ENCODE results near the gene INCA1.

DNA sequence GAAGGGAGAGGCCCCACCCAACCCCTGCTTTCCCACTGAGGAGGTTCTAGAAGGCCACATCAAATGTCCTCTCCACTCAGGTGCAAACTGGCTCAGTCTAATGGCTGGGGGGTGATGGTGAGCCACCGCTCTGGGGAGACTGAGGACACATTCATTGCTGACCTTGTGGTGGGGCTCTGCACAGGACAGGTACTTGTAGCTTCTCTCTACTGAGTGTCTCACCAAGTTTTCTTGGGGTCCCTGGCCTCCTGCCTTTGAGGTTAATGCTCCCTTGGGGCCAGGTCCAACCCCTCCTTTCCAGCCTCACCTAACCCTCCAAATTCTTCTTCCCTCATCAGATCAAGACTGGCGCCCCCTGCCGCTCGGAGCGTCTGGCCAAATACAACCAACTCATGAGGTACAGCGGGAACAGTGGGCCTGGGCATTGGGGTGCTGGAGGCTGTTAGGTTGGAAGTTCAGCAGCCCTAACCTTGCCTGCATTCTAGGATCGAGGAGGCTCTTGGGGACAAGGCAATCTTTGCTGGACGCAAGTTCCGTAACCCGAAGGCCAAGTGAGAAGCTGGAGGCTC lies 40.7 kb downstream of the INCA1 start:
- TF ChIP-seq, protein P1, sequence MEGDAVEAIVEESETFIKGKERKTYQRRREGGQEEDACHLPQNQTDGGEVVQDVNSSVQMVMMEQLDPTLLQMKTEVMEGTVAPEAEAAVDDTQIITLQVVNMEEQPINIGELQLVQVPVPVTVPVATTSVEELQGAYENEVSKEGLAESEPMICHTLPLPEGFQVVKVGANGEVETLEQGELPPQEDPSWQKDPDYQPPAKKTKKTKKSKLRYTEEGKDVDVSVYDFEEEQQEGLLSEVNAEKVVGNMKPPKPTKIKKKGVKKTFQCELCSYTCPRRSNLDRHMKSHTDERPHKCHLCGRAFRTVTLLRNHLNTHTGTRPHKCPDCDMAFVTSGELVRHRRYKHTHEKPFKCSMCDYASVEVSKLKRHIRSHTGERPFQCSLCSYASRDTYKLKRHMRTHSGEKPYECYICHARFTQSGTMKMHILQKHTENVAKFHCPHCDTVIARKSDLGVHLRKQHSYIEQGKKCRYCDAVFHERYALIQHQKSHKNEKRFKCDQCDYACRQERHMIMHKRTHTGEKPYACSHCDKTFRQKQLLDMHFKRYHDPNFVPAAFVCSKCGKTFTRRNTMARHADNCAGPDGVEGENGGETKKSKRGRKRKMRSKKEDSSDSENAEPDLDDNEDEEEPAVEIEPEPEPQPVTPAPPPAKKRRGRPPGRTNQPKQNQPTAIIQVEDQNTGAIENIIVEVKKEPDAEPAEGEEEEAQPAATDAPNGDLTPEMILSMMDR (IDR thresholded peaks at IDR 0.05; ENCODE audit: insufficient read depth, low read length, poor library complexity, severe bottlenecking) = peak; percentile 96
- no peak for TF ChIP-seq EZH2phosphoT487 (conservative IDR thresholded peaks at IDR 0.05; ENCODE audit: low read length)
